Measurements from ENCODE around the gene CYP19A1.

DNA sequence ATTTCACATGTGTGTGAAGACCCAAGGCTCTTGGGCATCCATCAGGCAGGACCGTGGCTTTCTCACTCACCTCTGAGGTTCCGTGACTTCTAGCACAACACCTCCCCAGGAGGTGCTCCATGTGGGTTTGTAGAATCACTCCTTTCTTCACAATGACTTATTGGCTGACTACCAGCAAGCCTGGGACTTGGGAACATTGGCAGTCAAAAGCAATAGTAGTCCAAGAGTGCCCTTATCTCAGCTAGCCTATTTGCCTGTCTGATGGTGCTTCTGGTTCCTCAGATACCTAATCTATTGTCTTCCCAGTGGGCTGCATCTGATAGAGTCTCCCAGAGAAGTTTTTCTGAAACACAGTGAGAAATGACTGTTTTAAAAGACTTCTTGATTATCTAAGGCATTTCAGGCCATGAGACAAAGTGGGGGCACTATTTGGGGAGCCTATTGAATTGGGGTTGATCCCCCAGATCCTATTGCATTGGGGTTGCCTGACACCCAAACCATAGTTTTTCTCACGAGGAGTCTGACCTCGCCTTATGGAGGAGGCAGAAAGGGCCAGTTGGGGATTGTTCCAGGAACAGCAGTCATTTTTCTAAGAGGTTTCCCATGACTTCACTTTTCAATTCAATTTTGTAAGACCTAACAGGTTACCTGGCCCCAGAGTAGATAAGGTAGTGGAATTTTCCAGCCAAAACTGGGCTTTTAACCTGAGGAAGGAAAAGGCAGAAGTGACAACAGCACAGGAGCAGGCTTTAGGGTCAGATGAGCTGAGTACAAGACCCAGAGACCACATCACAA, 88.0 kb downstream of the CYP19A1 start:
- TF ChIP-seq, protein P1, sequence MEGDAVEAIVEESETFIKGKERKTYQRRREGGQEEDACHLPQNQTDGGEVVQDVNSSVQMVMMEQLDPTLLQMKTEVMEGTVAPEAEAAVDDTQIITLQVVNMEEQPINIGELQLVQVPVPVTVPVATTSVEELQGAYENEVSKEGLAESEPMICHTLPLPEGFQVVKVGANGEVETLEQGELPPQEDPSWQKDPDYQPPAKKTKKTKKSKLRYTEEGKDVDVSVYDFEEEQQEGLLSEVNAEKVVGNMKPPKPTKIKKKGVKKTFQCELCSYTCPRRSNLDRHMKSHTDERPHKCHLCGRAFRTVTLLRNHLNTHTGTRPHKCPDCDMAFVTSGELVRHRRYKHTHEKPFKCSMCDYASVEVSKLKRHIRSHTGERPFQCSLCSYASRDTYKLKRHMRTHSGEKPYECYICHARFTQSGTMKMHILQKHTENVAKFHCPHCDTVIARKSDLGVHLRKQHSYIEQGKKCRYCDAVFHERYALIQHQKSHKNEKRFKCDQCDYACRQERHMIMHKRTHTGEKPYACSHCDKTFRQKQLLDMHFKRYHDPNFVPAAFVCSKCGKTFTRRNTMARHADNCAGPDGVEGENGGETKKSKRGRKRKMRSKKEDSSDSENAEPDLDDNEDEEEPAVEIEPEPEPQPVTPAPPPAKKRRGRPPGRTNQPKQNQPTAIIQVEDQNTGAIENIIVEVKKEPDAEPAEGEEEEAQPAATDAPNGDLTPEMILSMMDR (IDR thresholded peaks at IDR 0.05), result no peak
- no peak for TF ChIP-seq POLR2A (IDR thresholded peaks at IDR 0.05)
